Activated CD8-positive, alpha-beta T cell treated with anti-CD3 and anti-CD28 coated beads for 36 hours (primary cell): ENCODE results near the gene ADPRH. TPM values are rescaled to one million over a fixed set of nuclear protein-coding genes. Genes with fewer than 3 reads are reported as not detected.

ENCODE experiments used
- ATAC-seq: fragments of 200-7000 bp; cut with Tn5 transposase; one replicate; pipeline ENCODE4 v1.10.0; 2021; ENCODE audit warnings: mild to moderate bottlenecking, moderate library complexity
- CTCF ChIA-PET: fragments of 350-600 bp; sonication (Branson Sonifier 250); formaldehyde crosslinking; loops from one replicate; lab custom pipeline; 2021; ENCODE audit warnings: antibody characterized with exemption; lab: Charles Lee
- POLR2A ChIA-PET: fragments of 350-600 bp; sonication (Branson Sonifier 250); formaldehyde crosslinking; loops from one replicate; lab custom pipeline; 2021; ENCODE audit warnings: antibody characterized with exemption; lab: Charles Lee
- DNase-seq: peaks from one replicate; pipeline ENCODE4 v3.0.0-alpha.2; 2020
- H3K27ac Mint-ChIP-seq: one replicate; pipeline ENCODE4 v1.8.0; 2021; ENCODE audit warnings: mild to moderate bottlenecking, mixed read lengths
- H3K27me3 Mint-ChIP-seq: one replicate; pipeline ENCODE4 v1.8.0; 2021; ENCODE audit warnings: mixed read lengths
- H3K36me3 Mint-ChIP-seq: one replicate; pipeline ENCODE4 v1.8.0; 2021; ENCODE audit warnings: low read depth, mixed read lengths
- H3K4me1 Mint-ChIP-seq: one replicate; pipeline ENCODE4 v1.8.0; 2021; ENCODE audit warnings: low read depth, mixed read lengths
- H3K4me3 Mint-ChIP-seq: one replicate; pipeline ENCODE4 v1.8.0; 2021; ENCODE audit warnings: mild to moderate bottlenecking, moderate library complexity, mixed read lengths
- H3K9me3 Mint-ChIP-seq: one replicate; pipeline ENCODE4 v1.8.0; 2021; ENCODE audit warnings: mixed read lengths
- intact Hi-C: fragments of 100-400 bp; cut with micrococcal nuclease; formaldehyde crosslinking; loops from one replicate; pipeline ENCODE4 v1.10.0; 2022
- total RNA-seq, 2 experiments: library from RNA; stranded (reverse); gene quantifications; one replicate each; pipeline ENCODE4 v1.2.3, GENCODE V29; 2021
- TF ChIP-seq, protein P1 (sequence below): fragments of 200-600 bp; IDR thresholded peaks from one replicate; pipeline ENCODE4 v1.8.0; 2022; ENCODE audit warnings: antibody characterized with exemption, mild to moderate bottlenecking

Gene ADPRH
- total RNA-seq, 2 experiments from 2014 or later = 5.7 to 5.9 TPM

DNA sequence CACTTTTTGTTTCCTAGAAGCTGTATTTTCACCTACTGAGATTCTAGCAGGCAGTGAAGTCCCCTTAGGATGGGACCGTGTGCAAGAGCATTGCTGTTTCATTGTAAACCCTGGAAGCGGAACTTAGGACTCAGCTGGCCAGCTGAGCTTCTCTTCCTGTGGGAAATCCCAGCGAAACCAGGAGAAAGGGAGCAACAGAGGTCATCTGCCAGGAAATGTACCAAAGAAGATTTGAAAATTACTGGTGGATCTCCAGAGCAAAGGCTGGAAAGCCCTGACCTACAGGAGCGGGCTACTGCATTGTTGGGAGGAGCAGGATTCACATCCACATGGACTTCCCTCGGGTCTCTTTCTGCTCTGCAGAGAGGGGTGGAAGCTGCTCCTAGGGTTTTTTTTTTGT lies 7.6 kb upstream of the ADPRH start:
- POLR2A ChIA-PET = interaction anchor here (0.6 kb wide), 1 partner anchor 9 kb away, joined by 3 read pairs; no protein-coding TSS in a partner anchor
- DNase-seq (no peak), ATAC-seq (no peak)
- CTCF ChIA-PET = no interaction called here
- no peaks in the 10 kb centered on the region for H3K9me3 Mint-ChIP-seq
- no peak overlapping the region for H3K27ac Mint-ChIP-seq
- no peaks in the 10 kb centered on the region for H3K36me3 Mint-ChIP-seq
- H3K4me1 Mint-ChIP-seq = no peaks in the 10 kb centered on the region
- TF ChIP-seq, protein P1, sequence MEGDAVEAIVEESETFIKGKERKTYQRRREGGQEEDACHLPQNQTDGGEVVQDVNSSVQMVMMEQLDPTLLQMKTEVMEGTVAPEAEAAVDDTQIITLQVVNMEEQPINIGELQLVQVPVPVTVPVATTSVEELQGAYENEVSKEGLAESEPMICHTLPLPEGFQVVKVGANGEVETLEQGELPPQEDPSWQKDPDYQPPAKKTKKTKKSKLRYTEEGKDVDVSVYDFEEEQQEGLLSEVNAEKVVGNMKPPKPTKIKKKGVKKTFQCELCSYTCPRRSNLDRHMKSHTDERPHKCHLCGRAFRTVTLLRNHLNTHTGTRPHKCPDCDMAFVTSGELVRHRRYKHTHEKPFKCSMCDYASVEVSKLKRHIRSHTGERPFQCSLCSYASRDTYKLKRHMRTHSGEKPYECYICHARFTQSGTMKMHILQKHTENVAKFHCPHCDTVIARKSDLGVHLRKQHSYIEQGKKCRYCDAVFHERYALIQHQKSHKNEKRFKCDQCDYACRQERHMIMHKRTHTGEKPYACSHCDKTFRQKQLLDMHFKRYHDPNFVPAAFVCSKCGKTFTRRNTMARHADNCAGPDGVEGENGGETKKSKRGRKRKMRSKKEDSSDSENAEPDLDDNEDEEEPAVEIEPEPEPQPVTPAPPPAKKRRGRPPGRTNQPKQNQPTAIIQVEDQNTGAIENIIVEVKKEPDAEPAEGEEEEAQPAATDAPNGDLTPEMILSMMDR = no peak
- no peak overlapping the region for H3K4me3 Mint-ChIP-seq
- intact Hi-C loops = no loop called here
- peaks cover 14% of the 10 kb centered on the region for H3K27me3 Mint-ChIP-seq

DNA sequence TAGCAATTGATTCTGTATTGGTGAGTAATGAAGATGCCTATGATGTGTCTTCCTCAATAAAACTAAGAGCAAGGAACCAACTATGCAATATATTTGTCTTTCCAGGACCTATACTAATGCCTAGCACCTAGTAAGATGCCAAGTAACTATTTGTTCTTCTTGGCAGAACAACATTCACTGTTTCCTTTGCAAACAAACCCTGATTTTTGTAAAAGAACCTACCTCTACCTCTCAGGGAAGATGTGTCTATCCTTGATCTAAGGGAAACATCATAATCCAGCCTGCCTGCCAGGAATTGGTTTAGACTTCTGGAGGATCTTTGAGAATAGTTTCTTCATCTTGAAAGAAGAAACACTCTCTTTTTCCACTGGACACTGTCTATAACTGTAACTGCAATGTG lies 3.8 kb upstream of the ADPRH start:
- no peak overlapping the region for H3K4me3 Mint-ChIP-seq
- intact Hi-C loops = no loop called here
- ATAC-seq = no peak
- TF ChIP-seq, protein P1 = no peak
- POLR2A ChIA-PET = no interaction called here
- H3K4me1 Mint-ChIP-seq = peaks cover 9% of the 10 kb centered on the region
- H3K9me3 Mint-ChIP-seq = no peaks in the 10 kb centered on the region
- DNase-seq = no peak
- H3K27me3 Mint-ChIP-seq = peaks cover 16% of the 10 kb centered on the region
- no peak overlapping the region for H3K27ac Mint-ChIP-seq
- CTCF ChIA-PET = no interaction called here
- H3K36me3 Mint-ChIP-seq = no peaks in the 10 kb centered on the region

DNA sequence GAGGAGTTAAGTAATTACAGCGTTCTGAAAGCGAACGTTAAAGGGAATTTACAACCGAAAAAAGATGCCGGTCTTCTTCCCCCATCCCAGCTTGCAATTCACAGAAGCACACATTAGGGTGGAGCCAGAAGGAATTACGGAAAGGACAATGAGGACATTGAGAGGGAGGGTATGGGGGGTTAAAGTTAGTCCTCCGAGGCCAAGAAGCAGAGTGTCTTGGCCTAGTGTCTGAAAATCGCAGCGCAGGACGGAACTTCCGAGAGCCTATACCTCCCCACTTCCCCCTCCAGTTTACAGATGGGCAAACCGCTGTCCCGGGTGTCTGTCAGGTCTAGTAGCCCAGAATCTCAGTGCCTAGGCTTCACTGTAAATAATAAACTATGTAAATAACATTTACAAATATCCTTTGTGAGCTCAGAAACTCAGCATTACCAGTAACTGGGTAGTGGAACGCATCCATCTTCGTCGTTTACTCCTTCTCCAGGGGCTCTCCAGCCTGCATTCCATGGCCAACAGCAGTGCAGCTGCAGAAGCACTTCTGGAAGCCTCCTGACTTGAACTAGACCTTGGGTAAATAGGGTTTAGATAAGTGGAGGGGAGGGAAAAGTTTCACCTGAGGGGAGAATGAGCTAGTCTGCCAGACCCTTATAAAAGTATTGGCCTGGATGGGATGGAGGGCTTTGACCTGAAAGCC lies 922 bp downstream of the ADPRH start:
- no peaks in the 10 kb centered on the region for H3K9me3 Mint-ChIP-seq
- peak; percentile 32 for DNase-seq

DNA sequence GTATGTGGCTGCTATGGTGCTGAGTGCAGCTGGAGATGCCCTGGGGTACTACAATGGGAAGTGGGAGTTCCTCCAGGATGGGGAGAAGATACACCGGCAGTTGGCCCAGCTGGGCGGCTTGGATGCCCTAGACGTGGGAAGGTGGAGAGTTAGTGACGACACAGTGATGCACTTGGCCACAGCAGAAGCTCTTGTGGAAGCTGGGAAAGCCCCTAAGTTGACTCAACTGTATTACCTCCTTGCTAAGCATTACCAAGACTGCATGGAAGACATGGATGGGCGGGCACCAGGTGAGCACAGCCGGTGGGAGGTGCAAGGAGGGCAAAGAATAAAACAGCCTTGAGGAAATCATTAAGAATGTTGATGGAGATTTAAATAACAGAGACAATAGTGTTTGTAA lies 2.9 kb downstream of the ADPRH start:
- ATAC-seq = peak; percentile 64
- Mint-ChIP-seq H3K4me1 (peaks cover 28% of the 10 kb centered on the region), H3K4me3 (no peak overlapping the region), H3K36me3 (no peaks in the 10 kb centered on the region), H3K9me3 (no peaks in the 10 kb centered on the region), H3K27ac (no peak overlapping the region), H3K27me3 (peaks cover 17% of the 10 kb centered on the region)
- CTCF ChIA-PET = interaction anchor here (1.0 to 3.3 kb wide), 3 partner anchors 19 to 99 kb away, joined by 3 to 12 read pairs (median 4); partner anchors contain the start of gene CD80
- TF ChIP-seq, protein P1 = no peak
- POLR2A ChIA-PET = interaction anchor here (1.0 to 1.2 kb wide), 2 partner anchors 13 to 18 kb away, joined by 3 read pairs; no protein-coding TSS in a partner anchor
- intact Hi-C loops = no loop called here
- DNase-seq = peak; percentile 56

More for the DNA sequence above, 922 bp downstream of the ADPRH start:
- ChIA-PET CTCF (interaction anchor here (1.3 to 3.3 kb wide), 2 partner anchors 11 to 22 kb away, joined by 3 to 12 read pairs; partner anchors contain the start of gene CD80), POLR2A (interaction anchor here (1.0 to 1.2 kb wide), 5 partner anchors 9 to 97 kb away, joined by 3 to 4 read pairs (median 3); partner anchors contain the start of genes COX17 and TIMMDC1)
- Mint-ChIP-seq H3K4me1 (peaks cover 20% of the 10 kb centered on the region), H3K27ac (peak overlapping the region; percentile 86), H3K36me3 (no peaks in the 10 kb centered on the region), H3K4me3 (peak overlapping the region; percentile 86), H3K27me3 (peaks cover 17% of the 10 kb centered on the region)
- TF ChIP-seq, protein P1 = no peak
- intact Hi-C loops = no loop called here
- ATAC-seq = peak; percentile 41

DNA sequence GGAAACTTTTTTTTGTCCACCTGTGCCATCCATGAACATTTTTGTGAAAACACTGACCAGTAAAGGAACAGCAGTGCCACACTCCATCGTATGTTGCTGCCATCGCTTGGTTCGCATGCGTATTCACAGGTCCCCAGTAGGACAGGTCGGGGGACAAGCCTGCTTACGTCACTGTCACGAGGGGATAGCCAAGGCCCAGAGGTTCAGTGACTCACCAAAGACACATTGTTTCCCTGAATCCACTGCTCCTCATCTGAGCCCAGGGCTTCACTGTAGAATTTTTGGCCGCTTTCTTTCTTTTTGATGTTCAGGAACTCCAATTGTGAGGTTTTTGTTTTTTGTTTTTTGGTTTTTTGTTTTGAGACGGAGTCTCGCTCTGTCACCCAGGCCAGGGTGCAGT lies 5.9 kb downstream of the ADPRH start:
- DNase-seq = no peak
- Mint-ChIP-seq H3K27ac (no peak overlapping the region), H3K9me3 (peaks cover 6% of the 10 kb centered on the region), H3K27me3 (peaks cover 15% of the 10 kb centered on the region), H3K4me3 (no peak overlapping the region), H3K4me1 (peaks cover 40% of the 10 kb centered on the region), H3K36me3 (peaks cover 7% of the 10 kb centered on the region)
- TF ChIP-seq, protein P1 = no peak
- intact Hi-C loops = no loop called here
- ChIA-PET CTCF (interaction anchor here (1.0 kb wide), 1 partner anchor 9 kb away, joined by 3 read pairs; no protein-coding TSS in a partner anchor), POLR2A (interaction anchor here (0.6 kb wide), 1 partner anchor 69 kb away, joined by 3 read pairs; no protein-coding TSS in a partner anchor)
- no peak for ATAC-seq
